ENCODE measurements around the gene PCDHGA6. TPM values are rescaled to one million over a fixed set of nuclear protein-coding genes. Genes with fewer than 3 reads are reported as not detected.
A peak's percentile ranks its signal among the peaks of the same experiment; 100 is the strongest.
"Not testable (repeated sequence)": the region's sequence is repeated elsewhere in the genome, so short reads cannot be mapped to it uniquely, and the experiment has no call there.

The PCDHGA6 gene
- total RNA-seq, 1 donor from 2014 or later = 2.0 TPM

- peaks cover 79 to 99% of the 10 kb centered on the region in 2 donors for H3K9me3 ChIP-seq
- no peaks in the 10 kb centered on the region for H3K4me1 ChIP-seq
- no peak overlapping the region for H3K27ac ChIP-seq
- no peaks in the 10 kb centered on the region for H3K27me3 ChIP-seq
- TF ChIP-seq, protein P1, sequence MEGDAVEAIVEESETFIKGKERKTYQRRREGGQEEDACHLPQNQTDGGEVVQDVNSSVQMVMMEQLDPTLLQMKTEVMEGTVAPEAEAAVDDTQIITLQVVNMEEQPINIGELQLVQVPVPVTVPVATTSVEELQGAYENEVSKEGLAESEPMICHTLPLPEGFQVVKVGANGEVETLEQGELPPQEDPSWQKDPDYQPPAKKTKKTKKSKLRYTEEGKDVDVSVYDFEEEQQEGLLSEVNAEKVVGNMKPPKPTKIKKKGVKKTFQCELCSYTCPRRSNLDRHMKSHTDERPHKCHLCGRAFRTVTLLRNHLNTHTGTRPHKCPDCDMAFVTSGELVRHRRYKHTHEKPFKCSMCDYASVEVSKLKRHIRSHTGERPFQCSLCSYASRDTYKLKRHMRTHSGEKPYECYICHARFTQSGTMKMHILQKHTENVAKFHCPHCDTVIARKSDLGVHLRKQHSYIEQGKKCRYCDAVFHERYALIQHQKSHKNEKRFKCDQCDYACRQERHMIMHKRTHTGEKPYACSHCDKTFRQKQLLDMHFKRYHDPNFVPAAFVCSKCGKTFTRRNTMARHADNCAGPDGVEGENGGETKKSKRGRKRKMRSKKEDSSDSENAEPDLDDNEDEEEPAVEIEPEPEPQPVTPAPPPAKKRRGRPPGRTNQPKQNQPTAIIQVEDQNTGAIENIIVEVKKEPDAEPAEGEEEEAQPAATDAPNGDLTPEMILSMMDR (IDR thresholded peaks at IDR 0.05) = no peak
- intact Hi-C loops (cut with DNase I) = no loop called here
- DNase-seq (ENCODE audit: low spot score in 2 of 2) = no peak
- no peaks in the 10 kb centered on the region for H3K36me3 ChIP-seq
- no peak overlapping the region for H3K4me3 ChIP-seq
These were observed 28.4 kb upstream of the PCDHGA6 start for GRCh38 chr5:141345327-141345726.

- intact Hi-C loops (cut with DNase I); H3K27me3 ChIP-seq; H3K36me3 ChIP-seq; H3K27ac ChIP-seq; H3K4me1 ChIP-seq; DNase-seq (ENCODE audit: low spot score in 2 of 2); H3K4me3 ChIP-seq: not testable (repeated sequence)
- H3K9me3 ChIP-seq = peaks cover 79 to 99% of the 10 kb centered on the region in 2 donors
These were observed 27.7 kb upstream of the PCDHGA6 start for GRCh38 chr5:141346017-141346416.

DNA sequence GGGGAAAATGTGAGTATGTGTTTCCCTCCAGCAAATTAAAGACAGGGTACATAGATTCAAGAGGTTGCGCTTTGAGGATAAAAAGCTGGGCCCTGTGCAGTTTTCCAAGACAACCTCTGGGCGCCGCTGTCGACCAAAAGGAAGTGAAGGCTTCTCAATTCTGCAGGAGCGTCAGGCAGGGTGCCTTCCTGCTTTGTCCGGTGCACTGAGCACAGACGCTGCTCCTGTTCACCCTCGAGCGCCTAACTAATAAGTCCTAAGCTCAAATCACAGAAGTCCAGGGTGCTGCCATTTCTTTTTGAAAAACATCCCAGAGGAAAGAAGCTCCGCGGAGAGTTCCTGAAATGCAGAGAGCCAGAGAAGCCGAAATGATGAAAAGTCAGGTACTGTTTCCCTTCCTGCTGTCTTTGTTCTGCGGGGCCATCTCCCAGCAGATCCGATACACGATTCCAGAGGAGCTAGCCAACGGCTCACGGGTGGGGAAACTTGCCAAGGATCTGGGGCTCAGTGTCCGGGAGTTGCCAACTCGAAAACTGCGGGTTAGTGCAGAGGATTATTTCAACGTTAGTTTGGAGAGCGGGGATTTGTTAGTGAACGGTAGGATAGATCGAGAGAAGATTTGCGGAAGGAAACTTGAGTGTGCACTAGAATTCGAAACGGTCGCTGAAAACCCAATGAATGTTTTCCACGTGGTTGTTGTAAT lies 23.6 kb upstream of the PCDHGA6 start, which contains the start of gene PCDHGB1:
Gene PCDHGB1 (plus strand): TSS at position 183 of the 703 bp plus-strand sequence. CDS start 162 bp downstream, at position 345.
- Histone ChIP-seq H3K9me3 (peaks cover 67 to 99% of the 10 kb centered on the region in 2 donors), H3K27ac (no peak within 1 kb of the TSS), H3K27me3 (no peaks in the 10 kb centered on the region), H3K36me3 (peaks cover 0 to 3% of the 10 kb centered on the region in 2 donors), H3K4me1 (no peaks in the 10 kb centered on the region), H3K4me3 (peak within 1 kb of the TSS in 1 of 2 donors; percentile 36)
- TF ChIP-seq, protein P1 (IDR thresholded peaks at IDR 0.05) = peak in 1 of 3 experiments; percentile 22
- intact Hi-C loops (cut with DNase I) = no loop called here
- no peak for DNase-seq (ENCODE audit: low spot score in 2 of 2)

DNA sequence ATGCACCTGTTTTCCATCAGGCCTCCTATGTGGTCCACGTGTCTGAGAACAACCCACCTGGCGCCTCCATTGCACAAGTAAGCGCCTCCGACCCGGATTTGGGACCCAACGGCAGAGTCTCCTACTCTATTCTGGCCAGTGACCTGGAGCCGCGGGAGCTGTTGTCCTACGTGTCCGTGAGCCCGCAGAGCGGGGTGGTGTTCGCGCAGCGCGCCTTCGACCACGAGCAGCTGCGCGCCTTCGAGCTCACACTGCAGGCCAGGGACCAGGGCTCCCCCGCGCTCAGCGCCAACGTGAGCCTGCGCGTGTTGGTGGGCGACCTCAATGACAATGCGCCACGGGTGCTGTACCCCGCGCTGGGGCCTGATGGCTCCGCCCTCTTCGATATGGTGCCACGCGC lies 22.1 kb upstream of the PCDHGA6 start:
- Histone ChIP-seq H3K4me1 (no peaks in the 10 kb centered on the region), H3K27ac (no peak overlapping the region), H3K4me3 (no peak overlapping the region), H3K27me3 (no peaks in the 10 kb centered on the region), H3K36me3 (peaks cover 0 to 4% of the 10 kb centered on the region in 2 donors), H3K9me3 (peaks cover 73 to 100% of the 10 kb centered on the region in 2 donors)
- TF ChIP-seq, protein P1 (IDR thresholded peaks at IDR 0.05) = no peak
- intact Hi-C loops (cut with DNase I) = no loop called here
- DNase-seq (ENCODE audit: low spot score in 2 of 2) = no peak

DNA sequence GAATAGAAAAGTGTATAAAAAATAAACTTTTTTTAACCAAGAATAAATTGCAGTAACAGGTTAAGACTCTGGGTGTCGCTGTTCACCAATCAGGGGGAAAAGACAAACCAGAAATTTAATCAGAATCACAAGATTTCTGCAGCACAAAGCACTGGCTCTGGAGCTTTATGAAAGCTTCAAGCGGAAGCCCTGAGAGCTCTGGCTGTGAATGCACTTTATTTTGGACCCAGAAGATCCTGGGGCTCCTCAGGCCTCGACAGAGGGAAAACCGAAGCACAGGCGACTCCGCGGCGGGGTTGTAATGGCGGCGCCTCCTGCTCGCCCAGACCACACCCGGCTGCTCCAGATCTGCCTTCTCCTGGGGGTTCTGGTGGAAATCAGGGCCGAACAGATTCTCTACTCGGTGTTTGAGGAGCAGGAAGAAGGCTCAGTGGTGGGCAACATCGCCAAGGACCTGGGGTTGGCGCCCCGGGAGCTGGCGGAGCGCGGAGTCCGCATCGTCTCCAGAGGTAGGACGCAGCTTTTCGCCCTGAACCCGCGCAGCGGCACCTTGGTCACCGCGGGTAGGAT lies 18.7 kb upstream of the PCDHGA6 start, which contains the start of gene PCDHGA4:
Gene PCDHGA4 (plus strand): TSS at position 122 of the 570 bp plus-strand sequence. CDS start 87 bp downstream, at position 209.
- Histone ChIP-seq H3K4me1 (no peaks in the 10 kb centered on the region), H3K4me3 (peak within 1 kb of the TSS; percentile 29 to 30), H3K27me3 (no peaks in the 10 kb centered on the region), H3K27ac (no peak within 1 kb of the TSS), H3K36me3 (peaks cover 0 to 4% of the 10 kb centered on the region in 2 donors), H3K9me3 (peaks cover 81 to 99% of the 10 kb centered on the region in 2 donors)
- intact Hi-C loops (cut with DNase I) = no loop called here
- no peak for DNase-seq (ENCODE audit: low spot score in 2 of 2)
- TF ChIP-seq, protein P1 (IDR thresholded peaks at IDR 0.05) = peak in 2 of 3 experiments; percentile 11 to 27

GRCh38 chr5:141355641-141356040 lies 18.1 kb upstream of the PCDHGA6 start:
- peak overlapping the region; percentile 29 to 30 for H3K4me3 ChIP-seq
- TF ChIP-seq, protein P1 (IDR thresholded peaks at IDR 0.05) = no peak
- H3K9me3 ChIP-seq = peaks cover 81 to 99% of the 10 kb centered on the region in 2 donors
- no peaks in the 10 kb centered on the region for H3K27me3 ChIP-seq
- H3K27ac ChIP-seq = no peak overlapping the region
- intact Hi-C loops (cut with DNase I) = no loop called here
- H3K36me3 ChIP-seq = peaks cover 0 to 4% of the 10 kb centered on the region in 2 donors
- no peak for DNase-seq (ENCODE audit: low spot score in 2 of 2)
- H3K4me1 ChIP-seq = no peaks in the 10 kb centered on the region
